Esophagus muscularis mucosa (tissue), 3 donors: ENCODE results near the gene DAAM2.

ENCODE experiments used
- CTCF ChIP-seq, 3 experiments: fragments of 200-600 bp in 2 of 3; fragments of 450-650 bp in 1 of 3; sonication (generic) in 2 of 3; IDR thresholded peaks; one replicate each; pipeline ENCODE4 v1.5.1; 2017 to 2019; ENCODE audit warnings: antibody characterized with exemption in 3 of 3, mild to moderate bottlenecking in 2 of 3, moderate library complexity in 1 of 3
- POLR2A ChIP-seq: fragments of 450-650 bp; IDR thresholded peaks from one replicate; pipeline ENCODE4 v1.6.1; 2017; ENCODE audit warnings: antibody characterized with exemption, moderate library complexity, mild to moderate bottlenecking, low read depth

- no peak for TF ChIP-seq CTCF (IDR thresholded peaks at IDR 0.05)
- no peak for TF ChIP-seq POLR2A
Observed at GRCh38 chr6:39870950-39871349, 78.8 kb downstream of the DAAM2 start.
